Activated CD4-positive, alpha-beta T cell treated with anti-CD3 and anti-CD28 coated beads, Interleukin-2, amount 10 ng/mL, durations not matched to agents 7 days and 5 days (primary cell): ENCODE results near the gene TFCP2. TPM values are rescaled to one million over a fixed set of nuclear protein-coding genes. Genes with fewer than 3 reads are reported as not detected.

ENCODE experiments used
- CTCF ChIA-PET: fragments of 350-600 bp; sonication (Branson Sonifier 250); formaldehyde crosslinking; loops from one replicate; lab custom pipeline; 2021; ENCODE audit warnings: antibody characterized with exemption; lab: Charles Lee
- POLR2A ChIA-PET: fragments of 350-600 bp; sonication (Branson Sonifier 250); formaldehyde crosslinking; loops from one replicate; lab custom pipeline; 2021; ENCODE audit warnings: antibody characterized with exemption; lab: Charles Lee
- DNase-seq: peaks from one replicate; pipeline ENCODE4 v3.0.0-alpha.2; 2020
- H3K27ac Mint-ChIP-seq: one replicate; pipeline ENCODE4 v1.8.0; 2021; ENCODE audit warnings: mild to moderate bottlenecking, moderate library complexity, mixed read lengths
- H3K27me3 Mint-ChIP-seq: one replicate; pipeline ENCODE4 v1.8.0; 2021; ENCODE audit warnings: mixed read lengths
- H3K36me3 Mint-ChIP-seq: one replicate; pipeline ENCODE4 v1.8.0; 2021; ENCODE audit warnings: low read depth, mixed read lengths
- H3K4me1 Mint-ChIP-seq: one replicate; pipeline ENCODE4 v1.8.0; 2021; ENCODE audit warnings: mixed read lengths
- H3K4me3 Mint-ChIP-seq: one replicate; pipeline ENCODE4 v1.8.0; 2021; ENCODE audit warnings: mild to moderate bottlenecking, moderate library complexity, mixed read lengths
- H3K9me3 Mint-ChIP-seq: one replicate; pipeline ENCODE4 v1.8.0; 2021; ENCODE audit warnings: mixed read lengths
- total RNA-seq, 2 experiments: library from RNA; stranded (reverse); gene quantifications; one replicate each; pipeline ENCODE4 v1.2.3, GENCODE V29; 2021

Gene TFCP2
- total RNA-seq, 2 experiments from 2014 or later = 39.2 to 40.9 TPM

DNA sequence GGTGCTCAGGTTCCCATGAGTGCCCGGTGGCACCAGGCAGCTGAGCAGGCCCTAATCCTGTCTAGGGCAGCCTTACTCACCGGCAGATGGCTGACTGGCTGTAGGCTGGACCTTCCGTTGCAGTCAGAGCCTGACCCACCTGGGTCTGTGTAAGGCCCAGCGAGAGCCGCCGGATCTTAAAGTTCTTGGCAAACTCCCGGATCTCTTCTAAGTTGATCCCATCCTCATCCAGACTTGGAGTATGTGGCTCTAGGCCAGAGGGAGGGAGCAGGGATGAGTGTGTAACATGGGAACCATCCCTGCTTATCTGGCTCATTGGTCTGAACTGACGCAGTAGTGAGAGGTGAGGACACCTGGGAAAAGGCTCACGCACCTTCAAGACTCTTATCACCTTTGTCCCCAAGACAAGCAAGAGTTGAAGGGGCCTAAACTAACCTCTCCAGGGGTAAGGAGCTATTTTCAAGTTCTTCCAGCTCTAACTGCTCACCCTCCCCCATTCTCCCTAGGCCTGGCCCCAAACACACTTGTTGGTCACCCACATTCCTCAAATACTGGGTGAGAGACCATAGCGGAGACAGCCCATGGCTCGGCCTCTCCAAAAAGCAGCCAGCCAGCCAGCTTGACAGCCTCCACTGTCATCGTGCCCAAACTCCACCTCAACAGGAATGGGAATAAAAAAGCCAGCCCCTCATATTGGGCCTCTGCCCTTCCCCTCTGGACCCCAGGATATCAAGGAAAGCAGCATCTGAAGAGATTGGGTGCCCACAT lies 18.8 kb upstream of the TFCP2 start:
- Mint-ChIP-seq H3K36me3 (no peaks in the 10 kb centered on the region), H3K4me3 (no peak overlapping the region), H3K9me3 (no peaks in the 10 kb centered on the region), H3K27ac (no peak overlapping the region), H3K27me3 (no peaks in the 10 kb centered on the region), H3K4me1 (no peaks in the 10 kb centered on the region)
- POLR2A ChIA-PET = no interaction called here
- CTCF ChIA-PET = no interaction called here
- DNase-seq = no peak

DNA sequence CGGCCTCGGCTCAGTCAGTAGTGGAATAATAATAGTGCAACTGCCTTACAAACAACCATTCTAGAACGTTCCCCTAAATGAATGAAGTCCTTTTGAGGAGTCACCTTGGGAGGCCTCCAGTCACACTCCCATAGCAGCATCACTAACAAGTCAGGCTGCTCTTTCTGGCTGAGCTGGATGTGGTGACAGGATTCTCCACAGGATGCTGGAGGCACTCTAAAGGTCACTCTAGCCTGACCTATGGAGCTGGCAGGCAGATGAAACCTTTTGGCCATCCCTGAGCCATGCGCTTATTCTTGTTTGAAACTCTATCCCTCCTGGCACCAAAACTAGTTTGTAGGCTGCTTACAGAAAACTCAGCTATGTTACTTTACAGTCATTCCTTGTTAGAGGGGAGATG lies 17.9 kb upstream of the TFCP2 start:
- H3K9me3 Mint-ChIP-seq = no peaks in the 10 kb centered on the region
- no peak overlapping the region for H3K4me3 Mint-ChIP-seq
- no peaks in the 10 kb centered on the region for H3K36me3 Mint-ChIP-seq
- no peaks in the 10 kb centered on the region for H3K27me3 Mint-ChIP-seq
- DNase-seq = no peak
- ChIA-PET CTCF (no interaction called here), POLR2A (no interaction called here)
- no peak overlapping the region for H3K27ac Mint-ChIP-seq
- no peaks in the 10 kb centered on the region for H3K4me1 Mint-ChIP-seq

DNA sequence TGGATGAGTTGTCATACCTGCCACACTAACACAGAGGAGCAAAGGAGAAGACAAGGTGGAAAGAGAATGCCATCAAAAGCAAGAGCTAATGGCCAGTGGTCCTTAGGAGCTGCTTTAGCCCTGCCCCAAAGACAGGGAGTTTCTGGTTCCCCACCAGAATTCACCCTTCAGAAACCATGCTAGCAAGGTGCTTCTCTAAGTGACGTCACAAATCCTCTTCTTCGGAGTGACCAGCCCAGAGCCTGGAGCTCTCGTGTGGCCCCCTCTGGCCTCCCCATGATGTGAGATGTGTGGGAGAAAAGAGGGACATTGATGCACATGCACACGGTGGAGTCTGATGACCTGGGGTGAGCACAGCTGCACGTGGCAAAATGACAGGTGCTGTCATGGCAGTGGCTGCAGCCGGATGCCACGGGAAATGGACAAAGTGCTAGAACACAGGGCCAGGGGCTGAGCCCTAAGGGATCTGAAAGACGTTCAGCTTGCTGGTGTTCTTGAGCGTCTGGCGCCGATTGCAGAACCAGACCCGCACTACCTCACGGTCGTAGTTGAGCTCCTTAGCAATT lies 16.9 kb upstream of the TFCP2 start:
- DNase-seq = no peak
- ChIA-PET POLR2A (no interaction called here), CTCF (interaction anchor here (1.0 kb wide), 1 partner anchor 12 kb away, joined by 3 read pairs; no protein-coding TSS in a partner anchor)
- Mint-ChIP-seq H3K4me1 (no peaks in the 10 kb centered on the region), H3K36me3 (no peaks in the 10 kb centered on the region), H3K27me3 (no peaks in the 10 kb centered on the region), H3K9me3 (no peaks in the 10 kb centered on the region), H3K4me3 (no peak overlapping the region), H3K27ac (no peak overlapping the region)

DNA sequence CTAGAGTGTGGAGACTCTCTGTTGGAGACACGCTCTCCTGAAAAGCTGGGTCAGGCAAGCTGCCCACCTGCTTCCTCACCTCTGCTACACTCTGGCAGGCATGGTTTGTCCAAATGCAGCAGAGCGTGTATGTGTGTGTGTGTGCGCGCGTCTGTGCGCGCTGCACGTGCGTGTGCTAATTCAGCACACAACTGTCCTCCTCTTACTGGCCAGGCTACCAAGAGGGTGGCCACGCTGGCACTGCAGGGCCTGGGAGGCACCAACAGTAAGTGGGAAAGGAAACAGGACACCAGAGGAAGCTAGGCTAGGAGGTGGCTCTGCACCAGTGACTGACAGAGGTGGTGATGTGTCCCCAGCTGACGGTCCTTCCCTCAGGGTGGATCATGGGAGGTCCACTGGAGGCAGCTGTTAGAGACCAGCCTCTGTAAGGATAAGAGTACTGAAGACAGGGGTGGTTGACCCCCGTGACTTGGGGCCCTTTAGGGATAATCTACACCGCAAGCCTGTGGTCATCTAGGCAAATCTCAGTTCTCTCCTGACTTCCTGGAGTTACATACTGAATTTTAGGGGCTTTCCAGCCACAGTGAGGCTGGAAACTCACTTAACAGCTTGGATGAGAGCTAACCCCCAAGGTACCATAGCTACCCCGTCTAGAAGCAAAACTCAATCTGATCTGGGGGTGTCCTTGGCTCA lies 15.6 kb upstream of the TFCP2 start:
- no peak overlapping the region for H3K4me3 Mint-ChIP-seq
- no peaks in the 10 kb centered on the region for H3K4me1 Mint-ChIP-seq
- POLR2A ChIA-PET = no interaction called here
- H3K9me3 Mint-ChIP-seq = no peaks in the 10 kb centered on the region
- H3K27ac Mint-ChIP-seq = no peak overlapping the region
- no peak for DNase-seq
- H3K36me3 Mint-ChIP-seq = no peaks in the 10 kb centered on the region
- CTCF ChIA-PET = interaction anchor here (0.5 to 1.1 kb wide), 2 partner anchors 59 to 160 kb away, joined by 3 read pairs; no protein-coding TSS in a partner anchor
- no peaks in the 10 kb centered on the region for H3K27me3 Mint-ChIP-seq

DNA sequence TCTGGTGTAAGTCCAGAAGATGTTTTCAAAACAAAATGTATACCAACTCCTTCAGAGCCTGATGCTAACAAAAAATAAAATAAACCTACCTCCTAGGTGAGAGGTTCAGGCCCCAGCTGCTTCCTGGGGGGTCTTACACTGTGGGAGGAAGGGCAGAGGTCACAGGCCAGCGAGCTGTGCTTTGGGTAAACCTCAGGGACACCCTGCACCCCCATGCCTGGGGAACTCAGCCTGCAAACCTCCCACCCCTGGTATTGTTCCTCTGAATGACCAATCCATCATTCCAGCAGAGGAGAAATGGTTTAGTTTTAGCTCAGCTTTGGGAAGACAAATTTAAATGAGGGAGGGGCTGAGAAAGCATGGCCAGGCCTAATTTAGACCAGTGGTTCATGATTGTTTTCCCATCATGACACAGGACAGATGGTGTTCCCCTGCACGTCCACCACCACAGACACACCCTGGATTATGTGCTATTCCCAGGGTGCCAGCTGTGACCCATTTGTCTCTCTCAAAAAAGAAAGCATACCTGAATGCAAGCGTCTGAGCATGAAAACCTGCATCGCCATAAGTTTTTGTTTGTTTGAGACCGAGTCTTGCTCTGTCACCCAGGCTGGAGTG lies 14.5 kb upstream of the TFCP2 start:
- H3K27me3 Mint-ChIP-seq = no peaks in the 10 kb centered on the region
- no peaks in the 10 kb centered on the region for H3K36me3 Mint-ChIP-seq
- POLR2A ChIA-PET = no interaction called here

DNA sequence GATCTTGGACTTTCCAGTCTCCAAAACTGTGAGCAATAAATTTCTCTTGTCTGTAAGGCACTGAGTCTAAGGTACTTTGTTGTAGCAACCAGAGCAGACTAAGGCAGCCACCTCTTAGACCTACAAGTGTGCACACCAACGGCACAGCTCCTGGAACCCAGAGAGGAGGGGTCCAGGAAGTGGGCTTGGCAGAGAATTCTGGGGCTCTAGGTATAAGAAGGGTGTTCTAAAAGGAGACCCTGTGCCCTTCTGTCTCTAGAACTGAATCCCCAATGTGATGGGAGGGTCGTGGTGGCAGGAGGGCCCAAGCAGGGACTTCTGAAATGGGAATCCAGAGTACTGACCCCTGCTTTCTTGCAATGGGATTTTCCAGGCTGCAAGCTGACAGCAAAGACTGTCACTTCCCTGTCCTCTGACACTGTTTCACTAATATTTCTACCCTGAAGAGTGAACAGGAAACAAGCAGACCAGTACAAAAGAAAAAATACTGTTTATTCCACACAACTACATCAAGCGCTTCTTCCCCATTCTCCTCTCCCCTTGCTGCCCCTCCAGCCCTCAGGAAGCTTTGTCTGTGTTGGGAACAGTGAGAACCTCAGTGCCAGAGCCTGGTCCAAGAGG lies 13.6 kb upstream of the TFCP2 start:
- Mint-ChIP-seq H3K27me3 (no peaks in the 10 kb centered on the region), H3K4me3 (no peak overlapping the region), H3K9me3 (no peaks in the 10 kb centered on the region), H3K27ac (no peak overlapping the region), H3K4me1 (no peaks in the 10 kb centered on the region), H3K36me3 (no peaks in the 10 kb centered on the region)
- ChIA-PET POLR2A (no interaction called here), CTCF (interaction anchor here (0.5 kb wide), 1 partner anchor 96 kb away, joined by 3 read pairs; no protein-coding TSS in a partner anchor)
- no peak for DNase-seq

More for the DNA sequence above, 14.5 kb upstream of the TFCP2 start:
- Mint-ChIP-seq H3K9me3 (no peaks in the 10 kb centered on the region), H3K4me1 (no peaks in the 10 kb centered on the region), H3K27ac (no peak overlapping the region), H3K4me3 (no peak overlapping the region)
- CTCF ChIA-PET = interaction anchor here (0.5 kb wide), 1 partner anchor 97 kb away, joined by 3 read pairs; no protein-coding TSS in a partner anchor
- DNase-seq = no peak

DNA sequence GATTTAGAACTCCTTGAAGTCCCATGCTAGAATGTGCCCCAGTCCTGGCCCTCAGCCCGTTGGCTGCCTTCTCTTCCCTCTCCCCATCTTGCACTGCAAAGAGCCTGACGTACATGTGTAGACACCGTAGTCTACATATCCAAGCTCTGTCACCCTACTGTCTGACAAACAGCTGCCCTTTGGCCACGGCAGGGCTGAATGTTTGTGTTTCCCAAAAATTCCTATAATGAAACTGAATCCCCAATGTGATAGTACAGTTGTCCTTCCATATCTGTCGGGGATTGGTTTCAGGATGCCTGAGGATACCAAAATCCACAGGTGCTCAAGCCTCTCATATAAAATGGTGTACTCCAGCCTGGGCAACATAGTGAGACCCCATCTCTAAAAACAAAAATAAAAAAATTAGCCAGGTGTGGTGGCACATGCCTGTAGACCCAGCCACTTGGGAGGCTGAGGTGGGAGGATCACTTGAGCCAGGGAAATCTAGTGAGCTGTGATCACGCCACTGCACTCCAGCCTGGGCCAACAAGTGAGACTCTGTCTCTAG lies 12.3 kb upstream of the TFCP2 start:
- Mint-ChIP-seq H3K27me3 (no peaks in the 10 kb centered on the region), H3K36me3 (no peaks in the 10 kb centered on the region), H3K4me3 (no peak overlapping the region), H3K27ac (no peak overlapping the region), H3K4me1 (no peaks in the 10 kb centered on the region), H3K9me3 (no peaks in the 10 kb centered on the region)
- DNase-seq = no peak
- ChIA-PET CTCF (no interaction called here), POLR2A (no interaction called here)

DNA sequence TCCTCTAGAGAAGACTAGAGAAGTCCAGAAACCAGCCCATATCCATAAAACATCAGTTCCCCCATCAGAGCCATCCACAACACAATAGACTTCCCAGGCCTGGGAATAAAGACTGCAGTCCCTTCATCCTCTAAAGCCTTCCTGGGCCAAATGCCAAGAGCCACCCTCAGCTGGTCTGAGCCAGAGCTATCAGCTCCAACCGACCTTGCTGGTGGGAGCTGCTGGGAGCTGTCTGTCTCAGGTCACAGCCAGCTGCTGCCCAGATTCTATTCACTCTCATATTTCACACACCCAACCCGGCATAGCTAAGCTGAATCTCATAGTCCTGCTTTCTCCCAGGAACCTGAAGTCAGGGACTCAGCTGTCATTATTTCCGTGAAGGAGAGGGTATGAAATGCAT lies 10.9 kb upstream of the TFCP2 start:
- no peak overlapping the region for H3K27ac Mint-ChIP-seq
- CTCF ChIA-PET = interaction anchor here (0.9 to 1.4 kb wide), 3 partner anchors 10 to 12 kb away, joined by 3 to 4 read pairs (median 3); no protein-coding TSS in a partner anchor

DNA sequence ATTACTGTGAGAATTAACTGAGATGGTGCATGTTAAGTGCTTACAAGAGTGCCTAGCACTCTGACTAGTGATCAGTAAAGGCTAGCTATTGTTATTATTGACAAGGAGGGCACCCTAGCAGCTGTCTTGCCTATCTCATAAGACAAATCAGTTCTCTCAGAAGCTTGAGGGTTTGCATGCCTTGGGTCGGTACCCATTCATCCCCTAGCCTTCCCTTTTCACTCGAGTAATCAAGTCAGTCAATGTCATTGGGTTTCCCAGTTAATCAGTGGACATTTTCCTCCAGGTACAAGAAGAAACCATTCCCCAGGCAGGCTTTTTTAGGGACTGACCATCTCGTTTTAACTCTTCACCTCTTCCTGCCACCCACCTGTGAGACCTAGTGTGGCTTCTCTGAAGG lies 10.4 kb upstream of the TFCP2 start:
- Mint-ChIP-seq H3K36me3 (no peaks in the 10 kb centered on the region), H3K4me1 (no peaks in the 10 kb centered on the region), H3K4me3 (no peak overlapping the region), H3K9me3 (no peaks in the 10 kb centered on the region), H3K27me3 (no peaks in the 10 kb centered on the region), H3K27ac (no peak overlapping the region)
- no peak for DNase-seq
- CTCF ChIA-PET = interaction anchor here (0.9 to 1.2 kb wide), 2 partner anchors 9 to 11 kb away, joined by 3 read pairs; no protein-coding TSS in a partner anchor
- POLR2A ChIA-PET = no interaction called here

More for the DNA sequence above, 10.9 kb upstream of the TFCP2 start:
- no peaks in the 10 kb centered on the region for H3K27me3 Mint-ChIP-seq
- no peaks in the 10 kb centered on the region for H3K4me1 Mint-ChIP-seq
- H3K36me3 Mint-ChIP-seq = no peaks in the 10 kb centered on the region
- no peaks in the 10 kb centered on the region for H3K9me3 Mint-ChIP-seq
- DNase-seq = no peak
- POLR2A ChIA-PET = no interaction called here
- H3K4me3 Mint-ChIP-seq = no peak overlapping the region

DNA sequence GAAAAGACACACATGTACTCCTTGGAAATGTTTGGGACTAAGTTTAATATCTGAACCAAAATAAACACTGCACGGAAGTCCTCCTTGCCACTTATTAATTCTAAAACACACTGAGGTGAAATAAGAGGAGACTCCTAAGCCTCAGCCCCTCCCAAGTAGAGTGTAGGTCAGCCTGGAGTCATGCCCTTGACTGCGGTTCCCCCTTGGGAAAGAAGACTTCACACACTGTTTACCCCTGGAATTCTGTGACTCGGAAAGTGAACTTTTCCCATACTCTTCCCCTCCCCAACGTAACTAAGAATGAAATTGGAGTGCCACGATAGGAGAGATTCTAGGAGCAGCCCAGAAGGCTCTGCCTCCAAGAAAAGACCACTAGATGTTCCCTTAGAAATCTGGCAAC lies 8.6 kb upstream of the TFCP2 start:
- no peak overlapping the region for H3K4me3 Mint-ChIP-seq
- CTCF ChIA-PET = no interaction called here
- H3K27me3 Mint-ChIP-seq = peaks cover 3% of the 10 kb centered on the region
- H3K27ac Mint-ChIP-seq = no peak overlapping the region
- H3K36me3 Mint-ChIP-seq = no peaks in the 10 kb centered on the region
- H3K9me3 Mint-ChIP-seq = no peaks in the 10 kb centered on the region
- POLR2A ChIA-PET = no interaction called here
- H3K4me1 Mint-ChIP-seq = no peaks in the 10 kb centered on the region
- DNase-seq = no peak

DNA sequence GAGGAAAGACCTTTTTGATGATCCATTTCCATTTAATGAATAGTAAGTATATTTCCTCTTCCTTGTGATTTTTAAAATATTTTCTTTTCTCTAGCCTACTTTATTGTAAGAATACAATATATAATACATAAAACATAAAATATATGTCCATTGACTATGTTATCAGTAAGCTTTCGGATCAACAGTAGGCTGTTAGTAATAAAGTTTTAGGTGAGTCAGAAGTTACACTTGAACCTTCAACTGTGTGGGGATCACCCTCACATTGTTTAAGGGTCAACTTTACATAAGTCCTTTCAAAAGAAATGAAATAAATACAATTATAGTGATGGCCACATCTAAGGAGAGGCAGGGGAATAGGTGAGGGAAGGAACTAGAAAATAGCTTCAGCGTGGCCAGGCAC lies 5.0 kb upstream of the TFCP2 start:
- no peak overlapping the region for H3K27ac Mint-ChIP-seq
- POLR2A ChIA-PET = no interaction called here
- no peaks in the 10 kb centered on the region for H3K36me3 Mint-ChIP-seq
- no peaks in the 10 kb centered on the region for H3K9me3 Mint-ChIP-seq
- H3K27me3 Mint-ChIP-seq = peaks cover 3% of the 10 kb centered on the region
- no peak overlapping the region for H3K4me3 Mint-ChIP-seq
- peaks cover 2% of the 10 kb centered on the region for H3K4me1 Mint-ChIP-seq
- DNase-seq = no peak
- CTCF ChIA-PET = interaction anchor here (0.8 to 1.3 kb wide), 3 partner anchors 9 to 75 kb away, joined by 3 read pairs; no protein-coding TSS in a partner anchor

DNA sequence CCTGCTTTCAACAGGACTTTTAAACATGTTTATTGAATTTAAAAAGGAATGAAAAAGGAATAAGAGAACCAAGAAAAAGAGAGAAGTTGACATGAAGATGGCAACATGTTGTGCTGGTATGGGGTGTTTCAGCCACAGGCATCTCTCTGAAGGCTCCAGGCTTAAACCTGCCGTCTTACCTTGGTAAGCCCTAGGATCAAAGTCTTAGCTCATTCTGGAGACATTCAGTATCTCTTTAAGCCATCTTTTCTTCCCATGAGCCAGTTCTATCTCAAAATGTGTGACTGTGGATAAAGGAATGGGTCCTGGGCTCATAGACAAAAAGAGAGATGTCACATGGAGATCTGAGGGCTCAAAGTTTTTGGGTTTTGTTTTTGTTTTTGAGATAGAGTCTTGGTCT lies 1.6 kb upstream of the TFCP2 start:
- H3K27ac Mint-ChIP-seq = no peak overlapping the region
- H3K9me3 Mint-ChIP-seq = no peaks in the 10 kb centered on the region
- H3K4me1 Mint-ChIP-seq = peaks cover 7% of the 10 kb centered on the region
- peaks cover 6% of the 10 kb centered on the region for H3K36me3 Mint-ChIP-seq
- H3K4me3 Mint-ChIP-seq = no peak overlapping the region
- peaks cover 3% of the 10 kb centered on the region for H3K27me3 Mint-ChIP-seq
- ChIA-PET CTCF (interaction anchor here (0.6 to 1.3 kb wide), 2 partner anchors 9 to 28 kb away, joined by 3 to 4 read pairs; no protein-coding TSS in a partner anchor), POLR2A (no interaction called here)
- DNase-seq = no peak
